Loucy (cell line): Measurements from ENCODE around the gene KRT76.

Experiments used
- H2AFZ ChIP-seq: fragments of 200-600 bp; sonication (generic); 2 replicates; pipeline ENCODE4 v1.6.0; 2016; ENCODE audit warnings: antibody characterized with exemption, mild to moderate bottlenecking, low read length, moderate library complexity
- H3F3A ChIP-seq: fragments of 200-600 bp; 2 replicates; pipeline ENCODE4 v1.6.0; 2016; ENCODE audit warnings: antibody characterized with exemption, low read depth, mild to moderate bottlenecking
- H3K27me3 ChIP-seq: fragments of 200-600 bp; sonication (generic); 2 replicates; pipeline ENCODE4 v1.6.1; 2014; ENCODE audit warnings: low read length, mild to moderate bottlenecking; ENCODE audit not compliant: insufficient read depth, poor library complexity, severe bottlenecking
- H3K36me3 ChIP-seq: fragments of 200-600 bp; sonication (generic); 2 replicates; pipeline ENCODE4 v1.6.1; 2016; ENCODE audit warnings: low read length; ENCODE audit not compliant: insufficient read depth
- H3K4me1 ChIP-seq: fragments of 200-600 bp; sonication (generic); 2 replicates; pipeline ENCODE4 v1.5.1; 2014; ENCODE audit warnings: low read length, mild to moderate bottlenecking; ENCODE audit not compliant: insufficient read depth, poor library complexity, severe bottlenecking
- H3K4me2 ChIP-seq: fragments of 200-600 bp; sonication (generic); 2 replicates; pipeline ENCODE4 v1.6.0; 2014; ENCODE audit warnings: antibody characterized with exemption, low read length, low read depth, mild to moderate bottlenecking; ENCODE audit not compliant: poor library complexity, severe bottlenecking
- H3K4me3 ChIP-seq: fragments of 200-600 bp; sonication (generic); 2 replicates; pipeline ENCODE4 v1.5.1; 2014; ENCODE audit warnings: low read length, mild to moderate bottlenecking, mixed read lengths; ENCODE audit not compliant: poor library complexity, severe bottlenecking
- H3K79me2 ChIP-seq: fragments of 200-600 bp; sonication (generic); 2 replicates; pipeline ENCODE4 v1.6.1; 2014; ENCODE audit warnings: low read length; ENCODE audit not compliant: insufficient read depth
- H3K9ac ChIP-seq: fragments of 200-600 bp; sonication (generic); 2 replicates; pipeline ENCODE4 v1.6.0; 2014; ENCODE audit warnings: mild to moderate bottlenecking, low read depth, low read length, moderate library complexity; ENCODE audit not compliant: poor library complexity, severe bottlenecking
- H3K9me2 ChIP-seq: fragments of 200-600 bp; sonication (generic); replicated peaks from 2 replicates; pipeline ENCODE4 v1.6.1; 2016; ENCODE audit warnings: low read depth, low read length, mixed read lengths
- H3K9me3 ChIP-seq: fragments of 200-600 bp; sonication (generic); 2 replicates; pipeline ENCODE4 v1.6.1; 2014; ENCODE audit warnings: mild to moderate bottlenecking, antibody characterized with exemption, low read length, low read depth; ENCODE audit not compliant: insufficient read depth
- H4K20me1 ChIP-seq: fragments of 200-600 bp; sonication (generic); 2 replicates; pipeline ENCODE4 v1.6.0; 2014; ENCODE audit warnings: antibody characterized with exemption, low read length, mild to moderate bottlenecking; ENCODE audit not compliant: insufficient read depth, poor library complexity, severe bottlenecking
- EZH2phosphoT487 ChIP-seq: fragments of 200-600 bp; IDR thresholded peaks from 2 replicates; pipeline ENCODE4 v1.6.1; 2018; ENCODE audit warnings: antibody characterized with exemption, mild to moderate bottlenecking, moderate library complexity, borderline replicate concordance
- TF ChIP-seq, protein P1 (sequence below): fragments of 200-600 bp; sonication (generic); conservative IDR thresholded peaks from 2 replicates; pipeline ENCODE4 v1.5.1; 2014; ENCODE audit warnings: mild to moderate bottlenecking, antibody characterized with exemption, low read length

The KRT76 gene

GRCh38 chr12:52801773-52802172 is 24.6 kb upstream of the KRT76 start:
- Histone ChIP-seq H3K4me2 (no peak overlapping the region), H2AFZ (no peak overlapping the region), H3K9ac (no peak overlapping the region), H3K4me1 (no peaks in the 10 kb centered on the region), H3K9me2 (no peaks in the 10 kb centered on the region), H3F3A (no peaks in the 10 kb centered on the region), H3K36me3 (no peaks in the 10 kb centered on the region), H4K20me1 (no peaks in the 10 kb centered on the region), H3K79me2 (no peaks in the 10 kb centered on the region), H3K9me3 (no peaks in the 10 kb centered on the region), H3K4me3 (no peak overlapping the region), H3K27me3 (no peaks in the 10 kb centered on the region)
- TF ChIP-seq, protein P1, sequence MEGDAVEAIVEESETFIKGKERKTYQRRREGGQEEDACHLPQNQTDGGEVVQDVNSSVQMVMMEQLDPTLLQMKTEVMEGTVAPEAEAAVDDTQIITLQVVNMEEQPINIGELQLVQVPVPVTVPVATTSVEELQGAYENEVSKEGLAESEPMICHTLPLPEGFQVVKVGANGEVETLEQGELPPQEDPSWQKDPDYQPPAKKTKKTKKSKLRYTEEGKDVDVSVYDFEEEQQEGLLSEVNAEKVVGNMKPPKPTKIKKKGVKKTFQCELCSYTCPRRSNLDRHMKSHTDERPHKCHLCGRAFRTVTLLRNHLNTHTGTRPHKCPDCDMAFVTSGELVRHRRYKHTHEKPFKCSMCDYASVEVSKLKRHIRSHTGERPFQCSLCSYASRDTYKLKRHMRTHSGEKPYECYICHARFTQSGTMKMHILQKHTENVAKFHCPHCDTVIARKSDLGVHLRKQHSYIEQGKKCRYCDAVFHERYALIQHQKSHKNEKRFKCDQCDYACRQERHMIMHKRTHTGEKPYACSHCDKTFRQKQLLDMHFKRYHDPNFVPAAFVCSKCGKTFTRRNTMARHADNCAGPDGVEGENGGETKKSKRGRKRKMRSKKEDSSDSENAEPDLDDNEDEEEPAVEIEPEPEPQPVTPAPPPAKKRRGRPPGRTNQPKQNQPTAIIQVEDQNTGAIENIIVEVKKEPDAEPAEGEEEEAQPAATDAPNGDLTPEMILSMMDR = no peak
- no peak for TF ChIP-seq EZH2phosphoT487

DNA sequence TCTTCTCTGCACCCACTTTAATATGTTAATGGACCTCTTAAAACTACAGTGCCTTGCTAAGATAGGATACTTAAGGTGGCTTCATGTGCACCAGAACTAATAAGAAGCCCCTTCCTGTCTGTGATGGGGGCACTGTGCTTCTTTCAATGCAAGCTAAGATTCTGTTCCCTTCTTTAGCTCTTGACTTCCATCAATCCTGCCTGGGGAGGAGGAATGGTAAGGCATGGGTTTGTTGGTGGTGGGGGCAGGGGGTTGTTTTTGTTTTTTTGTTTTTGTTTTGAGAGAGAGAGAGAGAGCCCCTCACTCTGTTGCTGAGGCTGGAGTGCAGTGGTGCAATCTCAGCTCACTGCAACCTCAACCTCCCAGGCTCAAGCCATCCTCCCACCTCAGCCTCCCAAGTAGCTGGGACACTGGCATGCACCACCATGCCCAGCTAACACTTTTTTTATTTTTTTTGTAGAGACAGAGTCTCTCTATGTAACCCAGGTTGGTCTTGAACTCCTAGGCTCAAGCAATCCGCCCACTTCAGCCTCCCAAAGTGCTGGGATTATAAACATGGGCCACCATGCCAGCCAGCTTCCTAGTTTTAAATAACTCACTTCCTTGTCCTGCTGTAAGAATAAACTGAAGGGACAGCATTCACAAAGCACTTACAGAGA is 23.2 kb upstream of the KRT76 start:
- no peak for TF ChIP-seq EZH2phosphoT487
- TF ChIP-seq, protein P1 = no peak
- H3K4me1 ChIP-seq = no peaks in the 10 kb centered on the region

DNA sequence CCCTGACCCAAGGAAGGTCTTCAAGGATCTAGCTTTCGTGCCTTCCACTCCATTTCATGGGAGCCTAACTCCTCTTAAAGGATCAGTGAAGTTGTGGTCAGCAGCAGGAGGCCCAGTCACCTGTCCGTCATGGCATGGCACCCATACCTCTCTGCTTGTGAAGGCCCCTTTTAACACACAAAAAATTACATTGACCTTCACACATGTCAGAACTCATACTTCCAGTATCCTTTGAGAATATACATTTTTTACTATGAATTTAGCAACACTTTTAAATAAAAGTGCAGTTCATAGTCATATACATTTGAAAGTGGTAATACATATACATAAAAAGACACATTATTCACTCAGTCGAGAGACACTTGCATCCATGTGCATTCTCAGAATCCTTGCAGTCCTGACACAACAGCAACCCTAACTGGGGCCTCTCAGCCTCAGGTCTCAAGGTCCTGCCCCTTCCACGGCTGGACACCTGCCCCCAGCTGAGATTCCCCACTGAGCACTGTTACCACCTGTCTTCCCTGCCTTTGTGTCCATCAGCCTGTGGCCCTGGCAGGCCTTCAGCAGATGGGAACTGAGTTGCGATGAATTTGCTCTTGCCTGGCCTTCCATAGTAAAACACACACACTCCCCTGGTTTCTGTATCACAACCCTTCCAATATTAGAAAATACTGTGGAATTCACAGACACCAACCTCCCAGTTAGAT is 22.5 kb upstream of the KRT76 start:
- H2AFZ ChIP-seq = no peak overlapping the region
- H3F3A ChIP-seq = no peaks in the 10 kb centered on the region
- no peaks in the 10 kb centered on the region for H3K79me2 ChIP-seq
- H3K4me3 ChIP-seq = no peak overlapping the region
- no peak for TF ChIP-seq EZH2phosphoT487
- TF ChIP-seq, protein P1 = no peak
- H3K9ac ChIP-seq = no peak overlapping the region
- H3K9me3 ChIP-seq = no peaks in the 10 kb centered on the region
- no peaks in the 10 kb centered on the region for H3K4me1 ChIP-seq
- H3K36me3 ChIP-seq = no peaks in the 10 kb centered on the region
- no peaks in the 10 kb centered on the region for H3K27me3 ChIP-seq
- no peaks in the 10 kb centered on the region for H4K20me1 ChIP-seq
- no peaks in the 10 kb centered on the region for H3K9me2 ChIP-seq
- H3K4me2 ChIP-seq = no peak overlapping the region

More for the DNA sequence above, 23.2 kb upstream of the KRT76 start:
- H3K4me3 ChIP-seq = no peak overlapping the region
- H2AFZ ChIP-seq = no peak overlapping the region
- H3K9me2 ChIP-seq = no peaks in the 10 kb centered on the region
- no peak overlapping the region for H3K4me2 ChIP-seq
- no peaks in the 10 kb centered on the region for H3K36me3 ChIP-seq
- H3K27me3 ChIP-seq = no peaks in the 10 kb centered on the region
- H3K9me3 ChIP-seq = no peaks in the 10 kb centered on the region
- no peaks in the 10 kb centered on the region for H3F3A ChIP-seq
- H3K79me2 ChIP-seq = no peaks in the 10 kb centered on the region
- no peaks in the 10 kb centered on the region for H4K20me1 ChIP-seq
- H3K9ac ChIP-seq = no peak overlapping the region
